GM13976 (cell line): ENCODE data around the gene SSH2.

Experiments
- DNase-seq: peaks from one replicate; pipeline ENCODE4 v3.0.0; 2012; ENCODE audit warnings: low spot score
- in situ Hi-C: fragments of 300-500 bp; cut with MboI; formaldehyde crosslinking; loops from one replicate; pipeline ENCODE4 v1.12.0; 2022; ENCODE audit warnings: low sequenced_read_pairs, mixed read lengths, inconsistent platforms; ENCODE audit not compliant: unreplicated experiment
- TF ChIP-seq, protein P1 (sequence below): IDR thresholded peaks from 2 replicates; pipeline ENCODE4 v1.5.1; 2012; ENCODE audit warnings: borderline replicate concordance, mild to moderate bottlenecking; ENCODE audit not compliant: insufficient read depth; ENCODE audit errors: extremely low read depth, missing control alignments, control extremely low read depth

SSH2 gene

DNA sequence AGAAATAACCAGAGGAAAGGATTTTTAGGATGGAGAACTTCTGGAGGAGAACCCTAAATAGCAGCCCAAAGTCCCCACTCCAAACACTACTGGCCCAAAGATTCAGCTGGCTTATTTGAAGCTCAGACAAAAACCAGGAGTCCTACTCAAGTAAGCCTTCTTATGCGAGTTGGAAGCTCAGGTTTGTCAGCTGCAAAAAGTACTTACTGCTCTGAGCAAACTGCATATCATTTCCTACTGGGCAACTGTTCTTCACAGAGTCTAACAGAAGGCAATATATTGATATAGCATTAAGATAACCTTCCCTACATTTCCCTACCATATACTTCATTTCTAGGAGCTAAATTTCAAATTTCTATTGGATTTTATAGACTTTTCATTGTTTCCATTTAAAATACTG, 231.2 kb downstream of the SSH2 start:
- TF ChIP-seq, protein P1, sequence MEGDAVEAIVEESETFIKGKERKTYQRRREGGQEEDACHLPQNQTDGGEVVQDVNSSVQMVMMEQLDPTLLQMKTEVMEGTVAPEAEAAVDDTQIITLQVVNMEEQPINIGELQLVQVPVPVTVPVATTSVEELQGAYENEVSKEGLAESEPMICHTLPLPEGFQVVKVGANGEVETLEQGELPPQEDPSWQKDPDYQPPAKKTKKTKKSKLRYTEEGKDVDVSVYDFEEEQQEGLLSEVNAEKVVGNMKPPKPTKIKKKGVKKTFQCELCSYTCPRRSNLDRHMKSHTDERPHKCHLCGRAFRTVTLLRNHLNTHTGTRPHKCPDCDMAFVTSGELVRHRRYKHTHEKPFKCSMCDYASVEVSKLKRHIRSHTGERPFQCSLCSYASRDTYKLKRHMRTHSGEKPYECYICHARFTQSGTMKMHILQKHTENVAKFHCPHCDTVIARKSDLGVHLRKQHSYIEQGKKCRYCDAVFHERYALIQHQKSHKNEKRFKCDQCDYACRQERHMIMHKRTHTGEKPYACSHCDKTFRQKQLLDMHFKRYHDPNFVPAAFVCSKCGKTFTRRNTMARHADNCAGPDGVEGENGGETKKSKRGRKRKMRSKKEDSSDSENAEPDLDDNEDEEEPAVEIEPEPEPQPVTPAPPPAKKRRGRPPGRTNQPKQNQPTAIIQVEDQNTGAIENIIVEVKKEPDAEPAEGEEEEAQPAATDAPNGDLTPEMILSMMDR, result no peak
- in situ Hi-C loops, result no loop called here
- DNase-seq, result no peak

GRCh38 chr17:29698019-29698777, 231.8 kb downstream of the SSH2 start:
- TF ChIP-seq, protein P1, result no peak
- in situ Hi-C loops, result no loop called here
- no peak for DNase-seq

- TF ChIP-seq, protein P1, result no peak
- in situ Hi-C loops, result no loop called here
- no peak for DNase-seq
Observed at GRCh38 chr17:29697371-29697770, 232.7 kb downstream of the SSH2 start.

DNA sequence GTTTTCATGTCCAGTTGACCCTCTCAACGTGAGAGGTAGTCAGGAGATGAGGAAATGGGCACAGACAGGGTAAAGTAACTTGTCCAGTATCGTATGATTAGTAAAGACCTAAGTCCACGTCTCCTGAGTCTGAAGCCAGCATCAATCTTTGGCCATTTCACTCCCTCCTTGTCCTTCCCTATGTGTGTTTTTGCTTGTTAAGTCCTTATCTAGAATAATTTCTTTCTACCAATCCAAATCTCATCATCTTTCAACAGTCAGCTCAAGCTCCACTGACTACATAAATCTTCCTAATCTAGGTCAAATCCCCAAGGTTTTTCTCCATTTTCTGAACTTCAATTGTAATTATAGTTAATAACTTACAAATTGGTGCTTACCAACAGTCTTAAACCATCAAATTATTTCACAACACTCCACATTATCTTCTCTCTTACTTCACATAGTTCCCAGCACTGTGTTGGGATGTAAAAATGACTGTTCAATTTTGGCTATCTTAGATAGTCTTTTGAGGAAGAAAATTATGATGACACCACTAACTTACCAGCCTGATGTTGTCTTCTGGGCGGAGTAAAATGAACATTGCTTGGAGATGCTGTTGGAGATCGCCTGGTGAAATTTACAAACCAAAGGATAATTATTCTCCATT, 235.0 kb downstream of the SSH2 start:
- in situ Hi-C loops, result no loop called here
- TF ChIP-seq, protein P1, result no peak
- no peak for DNase-seq

GRCh38 chr17:29693751-29694150, 236.3 kb downstream of the SSH2 start:
- DNase-seq, result no peak
- in situ Hi-C loops, result no loop called here

DNA sequence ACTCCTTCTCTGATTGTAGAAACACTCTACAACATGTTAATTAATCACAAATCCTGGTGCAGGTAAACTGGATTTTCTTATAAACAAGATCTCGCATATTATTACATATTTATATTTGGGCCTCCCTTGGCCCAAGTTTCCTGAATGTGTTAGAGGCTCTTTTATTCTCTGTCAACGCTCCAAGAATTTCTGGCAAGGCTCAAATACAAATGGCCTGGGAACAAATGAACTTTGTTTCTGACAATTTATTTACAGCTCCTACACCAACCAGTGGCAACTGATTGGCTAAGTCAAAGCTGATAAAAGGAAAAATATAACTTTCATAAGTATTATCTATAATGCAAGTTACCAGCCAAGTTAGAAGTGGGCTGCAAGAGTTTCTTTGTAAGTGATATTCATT, 242.4 kb downstream of the SSH2 start:
- in situ Hi-C loops, result no loop called here
- no peak for DNase-seq
- TF ChIP-seq, protein P1, result no peak

More at GRCh38 chr17:29693751-29694150, 236.3 kb downstream of the SSH2 start:
- TF ChIP-seq, protein P1, result no peak
